ENCODE data around the gene GGTLC2.

DNA sequence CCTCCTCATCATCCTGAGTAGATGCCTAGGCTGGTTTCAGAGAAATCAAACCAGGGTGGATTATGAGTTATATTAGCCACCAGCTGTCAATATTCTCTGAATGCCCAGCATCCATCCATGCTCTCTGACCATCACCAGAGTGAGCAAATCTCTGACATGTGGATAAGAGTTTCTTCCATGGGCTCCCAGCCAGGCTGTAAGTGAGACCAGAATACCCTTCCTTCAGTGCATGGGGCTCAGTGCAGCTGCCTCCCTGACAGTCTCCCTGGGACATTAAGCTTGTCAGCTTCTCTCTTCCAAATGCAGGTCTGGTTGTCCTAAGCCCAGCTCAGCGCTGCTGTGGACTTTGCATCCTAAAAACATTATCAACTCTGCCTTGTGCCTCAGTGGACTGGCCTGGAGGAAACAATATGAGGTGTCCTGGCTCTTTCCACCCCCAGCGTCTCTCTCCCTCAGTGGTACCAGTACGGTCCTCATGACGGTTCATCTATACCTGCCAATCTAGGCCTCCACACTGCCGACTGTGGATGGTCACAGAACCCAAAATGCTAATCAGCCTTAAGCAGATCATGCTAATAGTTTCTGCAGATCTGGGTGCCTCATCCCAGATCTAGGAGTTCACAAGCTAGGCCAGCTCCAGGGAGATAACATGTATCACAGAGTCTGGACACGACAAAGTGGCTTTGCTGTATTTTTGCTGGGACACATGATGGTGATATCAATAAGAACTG lies 43.7 kb upstream of the GGTLC2 start:
- TF ChIP-seq, protein P1, sequence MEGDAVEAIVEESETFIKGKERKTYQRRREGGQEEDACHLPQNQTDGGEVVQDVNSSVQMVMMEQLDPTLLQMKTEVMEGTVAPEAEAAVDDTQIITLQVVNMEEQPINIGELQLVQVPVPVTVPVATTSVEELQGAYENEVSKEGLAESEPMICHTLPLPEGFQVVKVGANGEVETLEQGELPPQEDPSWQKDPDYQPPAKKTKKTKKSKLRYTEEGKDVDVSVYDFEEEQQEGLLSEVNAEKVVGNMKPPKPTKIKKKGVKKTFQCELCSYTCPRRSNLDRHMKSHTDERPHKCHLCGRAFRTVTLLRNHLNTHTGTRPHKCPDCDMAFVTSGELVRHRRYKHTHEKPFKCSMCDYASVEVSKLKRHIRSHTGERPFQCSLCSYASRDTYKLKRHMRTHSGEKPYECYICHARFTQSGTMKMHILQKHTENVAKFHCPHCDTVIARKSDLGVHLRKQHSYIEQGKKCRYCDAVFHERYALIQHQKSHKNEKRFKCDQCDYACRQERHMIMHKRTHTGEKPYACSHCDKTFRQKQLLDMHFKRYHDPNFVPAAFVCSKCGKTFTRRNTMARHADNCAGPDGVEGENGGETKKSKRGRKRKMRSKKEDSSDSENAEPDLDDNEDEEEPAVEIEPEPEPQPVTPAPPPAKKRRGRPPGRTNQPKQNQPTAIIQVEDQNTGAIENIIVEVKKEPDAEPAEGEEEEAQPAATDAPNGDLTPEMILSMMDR (conservative IDR thresholded peaks at IDR 0.05 in 1 of 2, IDR thresholded peaks at IDR 0.05 in 1 of 2; ENCODE audit: extremely low read depth in 1 of 2, insufficient read depth in 1 of 2, low read depth in 1 of 2, low read length in 2 of 2), result no peak
- no peak for TF ChIP-seq EZH2 (IDR thresholded peaks at IDR 0.05; ENCODE audit: borderline replicate concordance, low read length)

All from mammary epithelial cell (primary cell).